Omental fat pad (tissue), 4 donors: Measurements from ENCODE around the gene FSTL5. TPM values are rescaled to one million over a fixed set of nuclear protein-coding genes. Genes with fewer than 3 reads are reported as not detected.

Experiments
- ATAC-seq: fragments of 150-250 bp; one replicate; pipeline ENCODE4 v1.9.1; 2016; ENCODE audit warnings: mild to moderate bottlenecking, moderate library complexity; ENCODE audit not compliant: low FRiP score
- DNase-seq: peaks from one replicate; pipeline ENCODE4 v3.0.0-alpha.2; 2019; ENCODE audit warnings: low spot score
- CTCF ChIP-seq, 3 donors: fragments of 450-650 bp; IDR thresholded peaks; one replicate each; pipeline ENCODE4 v1.5.1; 2016 to 2017; ENCODE audit warnings: antibody characterized with exemption in 3 of 3, mild to moderate bottlenecking in 3 of 3, moderate library complexity in 2 of 3
- total RNA-seq, 4 donors: library from RNA; depleted of rRNA; stranded (reverse); fragments of >200 nt; gene quantifications; one replicate each; pipeline ENCODE4 v1.1.0, GENCODE V29; 2016

FSTL5 gene
- total RNA-seq, 4 donors from 2014 or later = not detected

GRCh38 chr4:161702287-161702686 lies 461.5 kb downstream of the FSTL5 start:
- DNase-seq = no peak
- no peak for ATAC-seq
- no peak for TF ChIP-seq CTCF (IDR thresholded peaks at IDR 0.05)

- ATAC-seq (no peak), DNase-seq (no peak)
- TF ChIP-seq CTCF (IDR thresholded peaks at IDR 0.05) = no peak
Measured at GRCh38 chr4:161696944-161697343, 466.9 kb downstream of the FSTL5 start.

GRCh38 chr4:161680146-161680545 lies 483.7 kb downstream of the FSTL5 start:
- ATAC-seq = no peak
- TF ChIP-seq CTCF (IDR thresholded peaks at IDR 0.05) = no peak

GRCh38 chr4:161664740-161665139 lies 499.1 kb downstream of the FSTL5 start:
- no peak for DNase-seq
- ATAC-seq = no peak
- TF ChIP-seq CTCF (IDR thresholded peaks at IDR 0.05) = no peak

More at GRCh38 chr4:161680146-161680545, 483.7 kb downstream of the FSTL5 start:
- no peak for DNase-seq

GRCh38 chr4:161663844-161664243 lies 500.0 kb downstream of the FSTL5 start:
- no peak for ATAC-seq
- no peak for DNase-seq
- no peak for TF ChIP-seq CTCF (IDR thresholded peaks at IDR 0.05)

GRCh38 chr4:161658676-161659075 lies 505.1 kb downstream of the FSTL5 start:
- DNase-seq = no peak
- TF ChIP-seq CTCF (IDR thresholded peaks at IDR 0.05) = no peak
- ATAC-seq = no peak

GRCh38 chr4:161657616-161658015 lies 506.2 kb downstream of the FSTL5 start:
- ATAC-seq (no peak), DNase-seq (no peak)
- TF ChIP-seq CTCF (IDR thresholded peaks at IDR 0.05) = no peak
